Measurements from ENCODE around the gene NSD1.
A peak's percentile ranks its signal among the peaks of the same experiment; 100 is the strongest.

Gene NSD1

DNA sequence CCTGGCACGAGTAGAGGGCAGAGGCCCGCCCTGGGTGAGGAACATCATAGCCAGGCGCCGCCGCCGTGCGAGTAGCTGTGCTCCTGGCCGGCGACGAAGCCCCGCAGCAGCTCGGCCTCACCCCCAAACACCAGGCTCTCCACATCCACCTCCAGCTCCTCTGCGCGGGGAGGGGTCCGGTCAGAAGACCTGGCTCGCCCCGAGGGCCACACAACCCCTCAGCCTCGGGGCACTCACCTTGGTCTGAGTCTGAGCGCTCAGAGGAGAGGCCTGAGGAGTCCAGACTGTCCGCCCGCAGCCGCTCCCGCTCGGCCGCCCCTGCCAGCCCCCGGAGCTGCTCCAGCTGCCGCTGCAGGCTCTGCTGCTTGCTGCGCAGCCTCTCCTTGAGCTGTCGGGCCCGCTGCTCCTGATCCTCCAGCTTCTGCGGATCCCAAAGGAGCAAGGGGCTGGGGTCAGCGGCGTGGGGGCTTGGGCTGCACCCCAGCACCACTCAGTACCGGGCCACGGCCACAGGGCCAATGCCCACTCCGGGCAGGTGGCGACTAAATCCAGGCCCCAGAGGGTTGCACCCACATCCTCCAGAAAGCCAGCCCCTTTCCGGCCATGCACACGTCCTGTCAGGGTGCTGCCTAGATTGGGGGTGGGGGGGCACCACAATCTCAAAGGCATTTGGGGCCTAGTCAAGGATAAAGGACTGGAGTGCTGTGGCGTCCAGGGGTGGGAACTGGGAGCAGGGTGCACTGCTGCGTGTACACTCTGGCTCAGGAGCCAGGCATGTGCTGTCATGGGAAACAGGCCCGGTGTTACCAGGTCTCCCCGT lies 174.2 kb downstream of the NSD1 start:
- no peak for DNase-seq (ENCODE audit: low read depth)

DNA sequence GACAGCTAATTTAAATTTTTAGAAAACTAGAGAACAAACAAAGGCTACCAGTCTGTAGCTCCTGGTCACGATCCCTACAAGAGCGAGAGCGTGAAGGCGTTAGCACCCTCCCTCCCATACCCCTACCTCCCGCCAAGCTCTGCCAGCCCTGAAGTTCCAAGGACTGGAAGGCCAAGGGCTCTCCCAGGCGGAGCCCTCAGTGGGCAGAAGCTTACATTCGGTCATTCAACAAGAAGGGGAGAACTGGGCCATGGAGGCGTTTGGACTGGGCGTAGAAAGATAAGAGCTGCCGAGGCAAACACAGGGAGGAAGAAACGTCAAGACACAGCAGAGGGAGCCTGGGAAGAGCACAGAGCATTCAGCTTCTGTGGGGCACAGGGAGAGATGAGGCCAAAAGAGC lies 175.2 kb downstream of the NSD1 start:
- DNase-seq (ENCODE audit: low read depth): no peak

- DNase-seq (ENCODE audit: low read depth): peak; percentile 70
Measured at GRCh38 chr5:177309351-177310191, 176.0 kb downstream of the NSD1 start.

- DNase-seq (ENCODE audit: low read depth): no peak
Measured at GRCh38 chr5:177310332-177310731, 176.8 kb downstream of the NSD1 start.

GRCh38 chr5:177310757-177311391 lies 177.3 kb downstream of the NSD1 start:
- no peak for DNase-seq (ENCODE audit: low read depth)

DNA sequence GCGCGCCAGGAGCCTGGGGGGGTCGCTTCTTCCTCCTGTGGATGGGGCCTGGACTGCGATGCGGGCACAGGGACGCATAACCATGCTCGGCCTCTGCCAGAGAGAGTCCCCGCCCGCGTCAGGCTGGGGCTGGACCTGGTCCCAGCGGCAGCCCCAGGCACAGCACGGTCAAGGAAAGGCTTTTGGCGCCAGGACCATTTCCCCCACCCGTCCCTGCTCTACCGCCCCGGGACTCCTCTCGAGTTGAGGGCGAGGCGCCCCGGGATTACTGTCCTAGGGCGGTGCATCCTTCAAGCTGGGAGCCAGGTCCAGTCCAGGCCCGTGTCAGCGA lies 177.8 kb downstream of the NSD1 start:
- no peak for DNase-seq (ENCODE audit: low read depth)

DNA sequence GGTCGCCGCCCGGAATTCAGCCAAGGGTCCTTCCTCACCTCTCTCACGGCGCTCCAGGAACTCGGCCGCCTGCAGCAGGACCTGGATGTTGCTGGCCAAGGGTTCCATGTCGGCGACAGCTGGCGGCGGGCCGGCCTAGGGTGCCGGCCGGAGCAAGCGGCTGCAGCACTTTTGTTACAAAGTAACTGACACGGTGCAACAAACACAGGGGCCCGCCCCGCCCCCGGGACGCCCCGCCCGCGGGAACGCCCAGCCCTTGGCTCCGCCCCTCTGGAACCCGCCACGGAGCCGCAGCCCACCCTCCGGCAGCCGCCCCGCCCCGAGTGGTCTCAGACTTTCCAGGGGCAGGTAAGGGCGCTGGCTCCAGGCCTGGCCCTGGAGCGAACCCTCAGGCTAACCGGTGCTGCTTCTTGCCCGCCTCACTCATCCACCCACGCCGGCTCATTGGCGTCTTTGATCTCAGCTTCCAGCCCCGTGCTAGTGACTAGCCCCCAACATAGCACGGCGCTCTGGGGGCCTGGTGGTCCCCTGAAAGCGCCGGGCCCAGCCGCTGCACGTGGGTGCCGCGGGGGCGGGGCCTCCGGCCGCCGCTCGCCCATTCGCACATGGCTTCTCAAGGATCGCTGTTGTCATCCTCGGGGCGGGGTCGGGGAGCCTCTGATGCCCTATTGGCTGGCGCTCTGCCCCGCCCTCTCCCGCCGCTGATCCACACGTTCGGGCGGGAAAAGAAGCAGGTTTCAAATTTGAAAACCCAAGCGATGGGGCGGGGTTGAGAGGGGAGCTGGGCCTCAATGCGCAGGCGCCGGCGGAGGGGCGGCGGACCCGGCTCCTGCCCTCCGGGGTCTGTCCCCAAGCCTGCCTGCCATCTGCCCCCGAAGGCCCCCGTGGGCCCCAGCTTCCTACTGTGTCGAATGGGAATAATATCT lies 178.4 kb downstream of the NSD1 start, which contains the start of gene MXD3:
MXD3 (minus strand) TSS at position 176 of the 926 bp plus-strand sequence; CDS start at position 108, 68 bp downstream.
- peak; percentile 93 for DNase-seq (ENCODE audit: low read depth)

DNA sequence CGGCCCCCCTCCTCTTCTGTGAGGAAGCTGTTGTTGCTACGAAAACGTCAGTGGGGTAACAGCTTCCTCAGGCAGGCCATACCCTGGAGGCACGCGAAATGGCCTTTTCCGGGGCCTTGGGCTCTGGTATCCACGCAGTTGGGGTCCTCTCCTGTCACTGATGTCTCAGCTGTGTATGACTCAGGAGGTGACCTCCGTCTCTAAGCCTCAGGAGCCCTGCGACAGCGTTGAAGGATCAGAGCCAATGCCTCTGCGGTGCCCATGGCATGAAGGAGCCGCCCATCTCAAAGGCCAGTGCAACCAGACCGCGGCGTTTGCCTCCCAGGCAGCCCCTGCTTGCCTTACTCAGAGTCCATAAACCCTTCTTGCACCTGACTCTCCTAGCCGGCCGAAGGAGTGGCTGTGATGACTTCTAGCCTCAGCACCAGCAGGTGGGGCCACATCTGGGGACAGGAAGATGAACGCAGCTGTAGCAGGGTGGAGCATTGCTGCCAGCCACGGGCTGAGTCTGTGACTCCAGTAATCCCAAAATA lies 179.1 kb downstream of the NSD1 start:
- no peak for DNase-seq (ENCODE audit: low read depth)

- no peak for DNase-seq (ENCODE audit: low read depth)
Measured at GRCh38 chr5:177313561-177314259, 180.1 kb downstream of the NSD1 start.

- no peak for DNase-seq (ENCODE audit: low read depth)
Measured at GRCh38 chr5:177314376-177315342, 181.1 kb downstream of the NSD1 start.

DNA sequence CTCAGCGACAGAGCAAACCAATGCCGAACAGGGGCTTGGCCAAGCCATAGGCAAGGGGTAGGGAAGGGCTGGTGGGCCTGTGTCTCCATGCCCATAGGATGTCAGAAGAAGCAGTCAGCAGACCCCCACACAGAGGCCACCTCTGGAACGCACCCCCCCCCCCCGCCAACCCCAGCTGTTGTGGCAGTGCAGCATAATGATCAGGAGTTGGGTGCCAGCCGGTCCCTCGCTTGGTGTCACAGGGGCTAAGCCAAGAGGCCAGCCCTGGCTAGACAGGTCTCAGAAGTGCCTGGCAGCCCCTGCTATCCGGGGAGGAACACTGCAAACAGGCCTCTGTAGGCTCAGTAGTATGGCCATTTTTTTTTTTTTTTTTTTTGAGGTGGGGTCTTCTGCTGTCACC lies 181.8 kb downstream of the NSD1 start:
- no peak for DNase-seq (ENCODE audit: low read depth)

DNA sequence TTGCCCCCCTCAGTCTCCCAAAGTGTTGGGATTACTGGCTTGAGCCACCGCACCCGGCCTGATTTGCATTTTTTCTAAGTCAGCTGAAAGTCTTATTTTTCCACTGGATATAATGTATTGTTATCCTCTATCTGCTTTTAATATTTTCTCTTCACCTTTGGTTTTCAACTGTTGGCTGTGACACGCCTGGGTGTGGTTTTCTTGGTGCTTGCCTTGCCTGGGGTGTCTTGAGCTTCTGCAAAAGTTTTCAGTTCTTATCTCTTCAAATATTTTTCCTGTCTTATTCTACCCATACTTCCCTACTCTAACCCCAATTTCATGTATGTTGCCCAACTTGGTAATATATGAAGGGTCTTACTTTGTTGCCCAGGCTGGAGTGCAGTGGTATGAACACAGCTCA lies 182.4 kb downstream of the NSD1 start:
- no peak for DNase-seq (ENCODE audit: low read depth)

DNA sequence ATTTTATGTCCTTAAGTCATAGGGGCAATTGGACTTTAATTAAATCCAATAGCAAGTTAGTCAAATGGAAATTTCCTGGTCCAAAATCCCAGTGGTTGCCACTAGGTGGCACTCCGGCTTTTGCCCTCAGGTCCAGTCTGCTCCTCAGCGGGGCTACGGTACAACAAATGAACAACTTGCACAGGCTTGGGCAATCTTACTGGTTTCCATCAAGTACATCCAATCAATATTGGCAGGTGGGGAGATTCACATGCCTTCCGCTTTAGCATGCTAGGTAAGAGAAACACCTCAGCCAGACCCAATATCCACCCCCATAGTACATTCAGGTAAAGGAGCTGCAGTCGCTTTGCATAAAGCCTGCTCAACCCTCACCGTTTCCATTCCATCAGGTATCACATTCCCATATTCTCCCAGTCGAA lies 184.4 kb downstream of the NSD1 start:
- peak; percentile 82 for DNase-seq (ENCODE audit: low read depth)

DNA sequence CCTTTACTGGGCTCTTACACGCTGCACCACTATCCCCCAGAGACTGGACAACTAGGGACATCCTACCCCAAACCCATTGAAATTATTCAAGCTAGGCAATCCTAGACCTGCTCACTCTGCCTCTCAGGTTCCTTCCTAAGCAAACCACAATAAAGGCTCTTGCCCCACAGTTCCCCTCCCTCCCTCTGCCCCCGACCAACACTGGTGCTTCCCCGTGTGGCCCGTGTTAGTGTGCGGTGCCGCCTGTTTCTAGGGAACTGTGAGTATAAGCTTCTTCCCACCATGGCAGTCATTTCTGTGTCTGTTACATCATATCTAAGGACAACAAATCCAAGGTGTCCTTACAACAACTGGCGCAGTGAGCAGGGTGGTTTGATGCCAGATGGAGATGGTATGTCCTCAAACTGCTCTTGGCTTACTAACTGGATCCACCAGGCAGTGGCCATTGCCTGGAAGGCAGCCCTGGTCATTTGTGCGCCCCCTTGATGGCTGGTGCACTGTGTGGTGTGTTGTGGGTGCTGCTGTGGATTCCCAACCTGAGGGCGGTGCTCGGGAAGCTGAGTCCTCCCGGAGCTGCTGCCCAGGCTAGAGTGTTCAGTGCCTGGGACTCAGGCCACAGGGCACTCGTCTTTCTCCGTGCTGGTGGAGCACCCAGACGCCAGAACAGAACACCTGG lies 186.5 kb downstream of the NSD1 start:
- no peak for DNase-seq (ENCODE audit: low read depth)

DNA sequence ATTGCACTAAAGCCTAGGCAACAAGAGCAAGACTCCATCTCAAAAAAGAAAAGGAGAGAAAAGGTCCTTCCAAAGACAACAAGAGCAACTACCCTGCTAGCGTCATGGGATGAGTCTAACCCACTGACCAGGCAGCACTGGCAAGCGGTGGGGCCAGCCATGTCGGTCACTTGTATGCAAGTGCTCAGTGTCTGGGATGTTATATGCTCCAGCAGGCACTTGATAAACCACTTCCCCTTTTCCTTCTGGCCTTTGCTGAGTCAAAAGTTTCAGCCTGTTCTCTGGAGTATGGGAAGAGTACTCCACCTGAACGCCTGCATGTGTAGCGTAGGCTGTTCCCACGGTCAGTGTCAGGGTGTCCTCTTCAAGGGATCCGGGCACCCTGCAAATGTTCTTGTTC lies 187.3 kb downstream of the NSD1 start:
- DNase-seq (ENCODE audit: low read depth): no peak

- DNase-seq (ENCODE audit: low read depth): no peak
Measured at GRCh38 chr5:177325868-177326381, 192.4 kb downstream of the NSD1 start.

DNA sequence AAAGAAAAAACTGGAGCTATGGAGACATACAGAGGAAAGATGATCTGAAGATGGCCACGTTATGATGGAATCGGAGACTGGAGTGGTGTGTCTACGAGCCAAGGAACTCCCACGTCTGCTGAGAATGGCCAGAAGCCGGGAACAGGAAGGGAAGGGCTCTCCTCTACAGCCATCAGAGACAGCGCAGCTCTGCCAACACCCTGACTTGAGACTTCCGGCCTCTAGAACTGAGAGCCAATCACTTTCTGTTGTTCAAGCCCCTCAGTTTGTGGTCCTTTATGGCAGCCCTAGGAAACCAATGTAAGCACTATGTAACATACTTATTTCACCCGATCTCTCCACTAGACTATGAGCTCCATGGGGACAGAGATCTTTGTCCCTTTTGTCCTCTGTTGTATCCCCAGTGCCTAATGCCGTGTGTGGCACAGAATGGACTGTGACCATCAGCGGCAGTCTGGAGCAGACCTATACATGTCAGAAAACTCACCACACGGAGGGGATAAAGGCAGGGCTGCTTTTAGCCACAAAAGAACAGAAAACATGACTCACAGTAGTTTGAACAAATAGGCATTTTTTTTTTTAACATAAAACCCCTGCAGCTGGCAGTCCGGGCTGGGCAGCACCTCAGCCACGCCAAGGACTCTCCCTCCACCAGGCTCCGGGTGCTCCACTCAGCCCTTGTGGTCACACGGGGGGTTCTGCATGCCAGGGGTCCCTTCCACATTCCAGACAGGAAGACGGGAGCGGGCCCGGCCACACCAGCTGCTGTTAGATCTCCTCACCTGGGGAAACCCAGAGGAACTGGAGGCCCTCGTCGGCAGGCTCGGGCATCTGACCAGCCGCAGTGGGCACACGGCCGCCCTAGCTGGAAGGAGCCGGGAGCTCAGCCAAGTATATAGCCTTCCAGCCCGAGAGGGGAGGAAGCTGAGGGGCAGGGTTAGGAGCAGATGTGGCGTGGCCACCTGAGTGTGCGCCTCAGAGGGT lies 194.3 kb downstream of the NSD1 start:
- DNase-seq (ENCODE audit: low read depth): peak; percentile 62

Data from iris pigment epithelial cell (primary cell).